Body of pancreas (tissue), 4 donors: ENCODE data around the gene TBC1D24. TPM values are rescaled to one million over a fixed set of nuclear protein-coding genes. Genes with fewer than 3 reads are reported as not detected.
"Not testable (repeated sequence)": the region's sequence is repeated elsewhere in the genome, so short reads cannot be mapped to it uniquely, and the experiment has no call there.

Source experiments
- ATAC-seq: fragments of 150-250 bp; one replicate; pipeline ENCODE4 v1.9.1; 2016
- DNase-seq, 4 donors: peaks; one replicate each; pipeline ENCODE4 v3.0.0-alpha.2; 2019
- H3K27ac ChIP-seq, 4 donors: fragments of 200-600 bp; sonication (generic); 1 replicate in 3 of 4; 2 replicates in 1 of 4; pipeline versions ENCODE4 v1.5.1 to v1.6.1; 2016 to 2019; ENCODE audit warnings: mild to moderate bottlenecking in 1 of 4, mixed read lengths in 1 of 4, moderate library complexity in 1 of 4
- H3K27me3 ChIP-seq, 2 donors: fragments of 200-600 bp; sonication (generic); one replicate each; pipeline ENCODE4 v1.6.0; 2016; ENCODE audit warnings: mild to moderate bottlenecking in 1 of 2
- H3K36me3 ChIP-seq, 2 donors: fragments of 200-600 bp; sonication (generic); replicated peaks in 1 of 2; 2 replicates each; pipeline ENCODE4 v1.5.1; 2016; ENCODE audit warnings: low read depth in 2 of 2; ENCODE audit not compliant: insufficient read depth in 1 of 2
- H3K4me1 ChIP-seq: fragments of 200-600 bp; sonication (generic); one replicate; pipeline ENCODE4 v1.6.0; 2016
- H3K4me3 ChIP-seq, 2 donors: fragments of 200-600 bp; sonication (generic); 1 replicate in 1 of 2; 2 replicates in 1 of 2; pipeline ENCODE4 v1.5.1; 2016 to 2019
- H3K9me3 ChIP-seq, 3 donors: fragments of 200-600 bp; sonication (generic); 1 replicate in 2 of 3; 2 replicates in 1 of 3; pipeline ENCODE4 v1.5.1; 2016
- WGBS, 2 donors: methylation state at CpG; one replicate each; pipeline ENCODE4 v1.1.5; 2017; 5-methylcytosine and 5-hydroxymethylcytosine counted together
- intact Hi-C: fragments of 100-400 bp; cut with DNase I; formaldehyde crosslinking; loops from one replicate; pipeline ENCODE4 v1.15.1; 2023
- microRNA counts, 2 donors: library from miRNA; unstranded; fragments of <30 nt; microRNA quantifications; one replicate each; lab custom pipeline; 2017
- microRNA-seq, 2 donors: library from miRNA; unstranded; fragments of <30 nt; microRNA quantifications; one replicate each; pipeline ENCODE4, GENCODE V29; 2016; ENCODE audit warnings: borderline number of aligned reads in 2 of 2, borderline replicate concordance in 2 of 2
- small RNA-seq: library from RNA; depleted of rRNA; stranded (forward); fragments of <200 nt; gene quantifications from one replicate; pipeline ENCODE3, GENCODE V24; 2016
- total RNA-seq, 2 donors: library from RNA; depleted of rRNA; stranded (reverse); fragments of >200 nt; gene quantifications; one replicate each; pipeline ENCODE4 v1.1.0, GENCODE V29; 2016
- TF ChIP-seq, protein P1 (sequence below), 7 experiments: fragments of 450-650 bp in 4 of 7; fragments of 200-600 bp in 3 of 7; sonication (generic) in 3 of 7; IDR thresholded peaks; one replicate each; pipeline ENCODE4 v1.5.1; 2016 to 2019; ENCODE audit warnings: antibody characterized with exemption in 7 of 7

Gene TBC1D24
- total RNA-seq, 2 donors from 2014 or later: 18.7 to 30.0 TPM

DNA sequence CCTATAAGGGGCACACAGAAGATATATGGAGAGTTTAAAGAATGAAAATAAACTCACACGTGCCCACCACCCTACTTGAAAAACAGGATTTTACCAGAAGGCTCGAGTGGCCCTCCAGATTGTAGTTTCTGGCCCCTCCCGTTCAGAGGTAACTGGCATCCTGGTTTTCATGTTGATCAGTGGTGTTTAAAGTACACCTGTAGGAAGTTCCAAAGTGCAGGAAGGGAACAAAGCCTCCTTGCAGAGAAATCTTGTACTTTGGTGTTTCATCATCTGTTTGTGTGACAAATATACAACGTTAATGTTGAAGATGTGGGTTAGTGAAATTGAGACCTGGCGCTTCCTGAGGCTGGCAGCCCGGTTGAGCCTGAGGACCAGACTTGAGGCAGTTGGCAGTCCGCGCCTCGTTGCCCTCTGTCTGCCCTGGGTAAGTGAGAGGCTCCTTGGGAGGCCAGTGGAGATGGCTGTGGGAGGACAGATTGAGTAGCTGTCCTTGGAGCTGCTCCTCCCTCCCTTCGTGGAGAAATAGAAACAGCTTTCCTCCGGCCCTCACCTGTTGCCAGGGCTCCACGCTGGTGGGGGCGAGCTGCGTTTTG, 75.5 kb downstream of the TBC1D24 start:
- DNase-seq, intact Hi-C loops, H3K27me3 ChIP-seq, H3K27ac ChIP-seq, H3K9me3 ChIP-seq, H3K36me3 ChIP-seq, H3K4me3 ChIP-seq, ATAC-seq: not testable (repeated sequence)
- H3K4me1 ChIP-seq: peaks cover 18% of the 10 kb centered on the region
- 13 to 67% methylated on average over 1 of the region's 14 CpGs for WGBS, 2 donors

DNA sequence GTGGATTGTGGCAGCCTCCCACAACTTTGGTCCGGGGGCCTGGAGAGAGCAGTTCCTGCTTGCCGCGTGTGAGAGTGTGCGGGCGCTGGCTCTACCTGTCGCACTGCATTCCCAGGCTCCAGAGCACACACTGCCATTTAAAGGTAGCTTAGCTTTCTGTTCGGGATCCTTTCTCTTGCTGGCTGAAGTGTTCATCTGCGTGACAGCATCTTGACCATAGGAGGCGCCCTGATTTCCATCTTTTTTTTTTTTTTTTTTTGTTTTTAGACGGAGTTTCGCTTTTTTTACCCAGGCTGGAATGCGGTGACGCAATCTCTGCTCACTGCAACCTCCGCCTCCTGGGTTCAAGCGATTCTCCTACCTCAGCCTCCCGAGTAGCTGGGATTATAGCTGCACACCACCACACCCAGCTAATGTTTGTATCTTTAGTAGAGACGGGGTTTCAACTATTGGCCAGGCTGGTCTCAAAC, 76.5 kb downstream of the TBC1D24 start:
- H3K27me3 ChIP-seq, H3K36me3 ChIP-seq, intact Hi-C loops, H3K9me3 ChIP-seq, H3K4me3 ChIP-seq: not testable (repeated sequence)
- DNase-seq (peak in 2 of 4 donors; percentile 9 to 10), ATAC-seq (peak; percentile 35)
- H3K27ac ChIP-seq: peak overlapping the region in 3 of 4 donors; percentile 34 to 72 (median 50)
- peaks cover 13% of the 10 kb centered on the region for H3K4me1 ChIP-seq
- TF ChIP-seq, protein P1, sequence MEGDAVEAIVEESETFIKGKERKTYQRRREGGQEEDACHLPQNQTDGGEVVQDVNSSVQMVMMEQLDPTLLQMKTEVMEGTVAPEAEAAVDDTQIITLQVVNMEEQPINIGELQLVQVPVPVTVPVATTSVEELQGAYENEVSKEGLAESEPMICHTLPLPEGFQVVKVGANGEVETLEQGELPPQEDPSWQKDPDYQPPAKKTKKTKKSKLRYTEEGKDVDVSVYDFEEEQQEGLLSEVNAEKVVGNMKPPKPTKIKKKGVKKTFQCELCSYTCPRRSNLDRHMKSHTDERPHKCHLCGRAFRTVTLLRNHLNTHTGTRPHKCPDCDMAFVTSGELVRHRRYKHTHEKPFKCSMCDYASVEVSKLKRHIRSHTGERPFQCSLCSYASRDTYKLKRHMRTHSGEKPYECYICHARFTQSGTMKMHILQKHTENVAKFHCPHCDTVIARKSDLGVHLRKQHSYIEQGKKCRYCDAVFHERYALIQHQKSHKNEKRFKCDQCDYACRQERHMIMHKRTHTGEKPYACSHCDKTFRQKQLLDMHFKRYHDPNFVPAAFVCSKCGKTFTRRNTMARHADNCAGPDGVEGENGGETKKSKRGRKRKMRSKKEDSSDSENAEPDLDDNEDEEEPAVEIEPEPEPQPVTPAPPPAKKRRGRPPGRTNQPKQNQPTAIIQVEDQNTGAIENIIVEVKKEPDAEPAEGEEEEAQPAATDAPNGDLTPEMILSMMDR (IDR thresholded peaks at IDR 0.05): peak in 2 of 7 experiments; percentile 17 to 22
- WGBS, 2 donors: 50 to 54% methylated on average over 11 to 14 of the region's 17 CpGs

DNA sequence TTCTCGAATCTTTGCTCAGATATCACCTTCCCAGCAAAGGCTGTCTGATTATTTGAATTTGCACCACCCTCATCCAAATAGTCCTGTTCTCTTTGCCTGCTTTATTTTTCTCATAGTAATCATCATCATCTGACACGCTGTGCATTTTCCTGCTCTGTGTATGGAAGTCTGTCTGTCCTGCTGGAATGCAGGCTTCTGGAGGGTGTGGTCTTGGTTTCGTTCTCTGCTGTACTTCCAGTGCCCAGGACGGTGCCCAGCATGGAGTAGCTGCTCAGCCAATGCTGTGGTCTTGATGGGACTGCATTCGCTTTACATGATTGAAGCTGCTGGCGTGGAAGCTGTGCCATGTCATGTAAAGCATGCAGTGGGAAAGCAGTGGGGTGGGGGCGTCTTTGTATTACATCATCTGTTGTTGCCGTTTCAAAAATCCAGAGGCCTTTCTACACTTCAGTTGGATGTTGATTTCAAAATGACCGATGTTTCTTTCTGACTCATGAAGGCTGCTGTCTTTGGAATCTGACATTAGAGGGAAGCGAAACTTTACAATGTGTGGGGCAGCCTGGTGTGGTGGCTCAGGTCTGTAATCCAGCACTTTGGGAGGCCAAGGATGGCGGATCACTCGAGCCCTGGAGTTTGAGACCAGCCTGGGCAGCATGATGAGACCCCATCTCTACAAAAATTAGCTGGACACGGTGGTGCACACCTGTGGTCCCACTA, 79.9 kb downstream of the TBC1D24 start:
- H3K27ac ChIP-seq, H3K27me3 ChIP-seq, intact Hi-C loops, ATAC-seq, H3K4me1 ChIP-seq, H3K36me3 ChIP-seq, DNase-seq, H3K4me3 ChIP-seq, H3K9me3 ChIP-seq: not testable (repeated sequence)
- WGBS, 2 donors: no CpG with 5 or more reads among the region's 13 CpGs

MicroRNAs encoded within 50 kb of the gene (microRNA counts, 767-probe panel; counts per million panel counts)
- 0 to 736 counts per million in 2 donors for microRNA hsa-miR-3178 (lab: Ali Mortazavi, UCI)

Small RNA genes within 50 kb of the gene (microRNA-seq; reads per million reads assigned to microRNA genes)
- gene MIR3178 (0 reads per million in 2 donors), gene MIR6767 (0 reads per million in 2 donors), gene MIR6768 (0 reads per million in 2 donors)

Small RNA genes within 50 kb of the gene (small RNA-seq; reads per million reads assigned to genes)
- gene AC093525.1 (not detected), gene MIR3178 (not detected), gene MIR6768 (not detected)

Other genes with a start within 250 kb of the TBC1D24 start
- gene DNASE1L2, start 238.7 kb upstream of the TBC1D24 start, total RNA-seq: 1 to 10 TPM in 1 of 2 donors, not detected in 1; 1.3 TPM
- 100 to 1,000 TPM in 1 of 2 donors, 10 to 100 TPM in 1; 58.9 to 102 TPM for gene ECI1, start 223.5 kb upstream of the TBC1D24 start, total RNA-seq
- gene RNPS1, start 207.0 kb upstream of the TBC1D24 start, total RNA-seq: 10 to 100 TPM; 48.5 to 61.6 TPM
- gene ABCA3, start 134.4 kb upstream of the TBC1D24 start, total RNA-seq: 10 to 100 TPM; 13.8 to 21.0 TPM
- 1 to 10 TPM in 1 of 2 donors, under 1 TPM in 1; 0.99 to 2.3 TPM for gene CCNF, start 45.7 kb upstream of the TBC1D24 start, total RNA-seq
- not detected for gene TEDC2, start 15.0 kb upstream of the TBC1D24 start, total RNA-seq
- gene NTN3, start 3.8 kb upstream of the TBC1D24 start, total RNA-seq: not detected
- gene ATP6V0C, start 38.8 kb downstream of the TBC1D24 start, total RNA-seq: 10 to 100 TPM; 33.5 to 38.9 TPM
- 10 to 100 TPM; 13.7 to 33.6 TPM for gene AMDHD2, start 45.2 kb downstream of the TBC1D24 start, total RNA-seq
- gene CEMP1, start 56.3 kb downstream of the TBC1D24 start, total RNA-seq: 1 to 10 TPM in 1 of 2 donors, under 1 TPM in 1; 0.52 to 1.3 TPM
- gene PDPK1, start 62.9 kb downstream of the TBC1D24 start, total RNA-seq: 10 to 100 TPM; 20.5 to 28.0 TPM
- gene KCTD5, start 207.4 kb downstream of the TBC1D24 start, total RNA-seq: 1 to 10 TPM; 6.2 to 7.3 TPM
- 1 to 10 TPM in 1 of 2 donors, not detected in 1; 2.1 TPM for gene PRSS27, start 245.1 kb downstream of the TBC1D24 start, total RNA-seq